ENCODE data around the gene CSF1R.

CSF1R gene

DNA sequence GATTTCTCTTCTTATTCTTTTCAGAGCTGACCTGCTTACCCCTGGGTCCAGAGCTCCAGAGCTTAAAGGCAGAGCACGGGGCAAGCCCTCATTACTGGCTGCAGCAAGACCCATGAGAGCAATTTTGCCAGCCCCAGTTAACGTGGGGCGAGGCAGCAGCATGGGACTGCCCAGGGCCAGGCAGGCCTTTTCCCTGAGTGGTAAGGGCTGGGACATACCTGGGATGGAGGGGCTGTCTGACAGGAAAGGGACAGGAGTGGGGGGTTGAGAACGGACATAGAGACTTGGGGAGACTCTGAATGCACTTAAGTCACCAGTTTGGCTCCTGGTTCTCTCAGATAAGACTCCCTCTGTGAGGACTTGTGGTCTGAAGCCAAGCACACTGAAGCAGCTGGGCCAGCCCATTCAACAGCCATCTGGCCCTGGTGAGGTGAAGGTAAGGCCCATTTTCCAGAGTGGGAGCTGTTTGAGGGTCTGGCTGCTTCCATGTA lies 59.6 kb downstream of the CSF1R start:
- no peak for DNase-seq (ENCODE audit: low read depth, low spot score)
- ChIA-PET POLR2A (no interaction called here), CTCF (interaction anchor here (1.0 to 1.7 kb wide), 5 partner anchors 9 to 174 kb away, joined by 3 to 4 read pairs (median 4); no protein-coding TSS in a partner anchor)
- no peak overlapping the region for H3K4me3 ChIP-seq (ENCODE audit: low read depth, low read length)
- TF ChIP-seq, protein P1, sequence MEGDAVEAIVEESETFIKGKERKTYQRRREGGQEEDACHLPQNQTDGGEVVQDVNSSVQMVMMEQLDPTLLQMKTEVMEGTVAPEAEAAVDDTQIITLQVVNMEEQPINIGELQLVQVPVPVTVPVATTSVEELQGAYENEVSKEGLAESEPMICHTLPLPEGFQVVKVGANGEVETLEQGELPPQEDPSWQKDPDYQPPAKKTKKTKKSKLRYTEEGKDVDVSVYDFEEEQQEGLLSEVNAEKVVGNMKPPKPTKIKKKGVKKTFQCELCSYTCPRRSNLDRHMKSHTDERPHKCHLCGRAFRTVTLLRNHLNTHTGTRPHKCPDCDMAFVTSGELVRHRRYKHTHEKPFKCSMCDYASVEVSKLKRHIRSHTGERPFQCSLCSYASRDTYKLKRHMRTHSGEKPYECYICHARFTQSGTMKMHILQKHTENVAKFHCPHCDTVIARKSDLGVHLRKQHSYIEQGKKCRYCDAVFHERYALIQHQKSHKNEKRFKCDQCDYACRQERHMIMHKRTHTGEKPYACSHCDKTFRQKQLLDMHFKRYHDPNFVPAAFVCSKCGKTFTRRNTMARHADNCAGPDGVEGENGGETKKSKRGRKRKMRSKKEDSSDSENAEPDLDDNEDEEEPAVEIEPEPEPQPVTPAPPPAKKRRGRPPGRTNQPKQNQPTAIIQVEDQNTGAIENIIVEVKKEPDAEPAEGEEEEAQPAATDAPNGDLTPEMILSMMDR (IDR thresholded peaks at IDR 0.05; ENCODE audit: insufficient read depth, low read length, missing control alignments) = no peak

DNA sequence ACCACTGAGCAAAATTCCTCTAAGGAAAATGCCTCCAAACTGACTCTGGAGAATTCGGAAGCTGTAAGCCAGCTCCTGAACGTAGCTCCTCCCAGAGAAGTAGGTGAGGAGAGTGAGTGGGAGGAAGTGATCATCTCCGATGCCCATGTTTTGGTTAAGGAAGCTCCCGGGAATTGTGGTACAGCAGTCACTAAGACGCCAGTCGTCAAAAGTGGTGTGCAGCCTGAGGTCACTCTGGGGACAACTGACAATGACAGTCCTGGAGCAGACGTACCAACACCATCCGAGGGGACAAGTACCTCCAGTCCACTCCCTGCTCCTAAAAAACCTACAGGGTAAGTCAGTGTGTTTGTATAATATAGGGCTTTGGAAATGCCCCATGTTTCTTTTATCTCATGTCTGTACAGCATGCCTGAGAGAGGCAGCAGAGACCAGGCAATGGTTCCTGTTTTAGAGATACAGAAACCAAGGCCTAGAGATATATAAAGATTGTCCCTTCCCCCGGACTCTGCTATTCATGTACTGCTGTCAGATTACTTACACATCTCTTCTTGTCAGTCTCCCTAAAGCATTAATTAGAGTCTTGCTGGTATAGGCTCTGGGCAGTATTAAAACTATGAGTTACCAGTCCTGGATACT lies 61.9 kb downstream of the CSF1R start:
- TF ChIP-seq, protein P1 (IDR thresholded peaks at IDR 0.05; ENCODE audit: insufficient read depth, low read length, missing control alignments) = no peak
- CTCF ChIA-PET = interaction anchor here (0.9 to 1.5 kb wide), 4 partner anchors 12 to 412 kb away, joined by 3 to 6 read pairs (median 4); no protein-coding TSS in a partner anchor
- POLR2A ChIA-PET = no interaction called here
- no peak for DNase-seq (ENCODE audit: low read depth, low spot score)
- H3K4me3 ChIP-seq (ENCODE audit: low read depth, low read length) = no peak overlapping the region

DNA sequence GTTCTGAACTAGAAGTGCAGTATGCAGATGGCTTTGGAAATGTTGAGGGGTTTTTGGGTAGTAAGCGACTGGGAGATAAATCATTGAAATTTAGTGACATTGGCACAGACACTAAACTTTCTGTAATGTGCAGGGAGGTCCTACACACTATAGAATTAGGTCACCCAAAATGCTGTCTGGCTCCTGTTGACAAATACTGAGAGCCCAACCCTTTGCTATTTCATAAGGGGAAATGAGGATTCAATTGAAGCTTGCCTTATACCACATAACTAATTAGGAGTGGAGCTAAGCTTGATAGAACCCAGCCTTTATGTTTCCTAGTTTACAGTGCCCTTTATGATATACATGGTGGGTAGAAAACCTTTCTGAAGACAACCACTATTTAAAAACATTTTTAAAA lies 63.2 kb downstream of the CSF1R start:
- DNase-seq (ENCODE audit: low read depth, low spot score) = no peak
- ChIA-PET POLR2A (no interaction called here), CTCF (interaction anchor here (0.7 to 1.5 kb wide), 5 partner anchors 8 to 192 kb away, joined by 3 to 6 read pairs (median 4); no protein-coding TSS in a partner anchor)
- TF ChIP-seq, protein P1 (IDR thresholded peaks at IDR 0.05; ENCODE audit: insufficient read depth, low read length, missing control alignments) = no peak
- H3K4me3 ChIP-seq (ENCODE audit: low read depth, low read length) = no peak overlapping the region

DNA sequence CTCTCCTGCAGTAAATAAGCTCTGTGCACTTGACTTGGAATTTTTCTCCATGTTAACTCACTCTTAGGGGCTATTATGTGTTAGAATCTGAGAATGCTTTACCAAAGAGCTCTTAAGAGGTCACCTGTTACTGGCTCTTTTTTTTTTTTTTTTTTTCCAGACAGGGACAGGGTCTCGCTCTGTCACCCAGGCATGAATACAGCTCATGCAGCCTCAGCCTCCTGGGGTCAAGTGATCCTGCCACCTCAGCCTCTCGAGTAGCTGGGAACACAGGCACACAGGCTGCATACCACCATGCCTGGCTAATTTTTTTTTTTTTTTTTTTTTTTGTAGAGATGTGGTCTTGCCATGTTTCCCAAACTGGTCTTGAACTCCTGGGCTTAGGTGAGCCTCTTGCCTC lies 63.7 kb downstream of the CSF1R start:
- POLR2A ChIA-PET = interaction anchor here (0.8 to 1.3 kb wide), 2 partner anchors 12 to 13 kb away, joined by 3 to 5 read pairs; no protein-coding TSS in a partner anchor
- DNase-seq (ENCODE audit: low read depth, low spot score) = no peak
- TF ChIP-seq, protein P1 (IDR thresholded peaks at IDR 0.05; ENCODE audit: insufficient read depth, low read length, missing control alignments) = no peak
- H3K4me3 ChIP-seq (ENCODE audit: low read depth, low read length) = no peak overlapping the region
- CTCF ChIA-PET = interaction anchor here (0.8 to 2.6 kb wide), 4 partner anchors 9 to 30 kb away, joined by 4 to 15 read pairs (median 6); partner anchors contain the start of genes HMGXB3 and TIGD6

DNA sequence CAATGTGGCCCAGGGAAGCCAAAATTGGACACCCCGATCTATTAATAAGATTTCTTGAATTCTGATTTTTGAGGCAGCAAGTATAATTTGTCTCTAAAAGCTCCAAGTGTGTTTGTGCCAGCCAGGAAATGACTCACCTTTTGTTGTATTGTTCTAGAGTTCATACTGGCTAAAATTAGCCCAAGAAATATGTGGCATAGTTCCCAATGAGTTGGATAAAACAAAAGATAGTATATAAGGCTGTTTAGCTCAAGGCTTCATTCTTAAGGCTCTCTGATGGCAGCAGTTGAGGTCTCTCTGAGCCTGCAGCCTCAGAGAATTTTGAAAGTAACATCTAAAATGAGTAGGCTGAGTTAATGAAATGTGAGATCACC lies 64.2 kb downstream of the CSF1R start:
- TF ChIP-seq, protein P1 (IDR thresholded peaks at IDR 0.05; ENCODE audit: insufficient read depth, low read length, missing control alignments) = no peak
- CTCF ChIA-PET = interaction anchor here (0.8 to 2.6 kb wide), 5 partner anchors 9 to 403 kb away, joined by 3 to 15 read pairs (median 6); partner anchors contain the start of genes HMGXB3 and TIGD6
- POLR2A ChIA-PET = interaction anchor here (0.7 to 1.3 kb wide), 3 partner anchors 12 to 22 kb away, joined by 3 to 5 read pairs (median 5); partner anchors contain the start of genes HMGXB3 and TIGD6
- H3K4me3 ChIP-seq (ENCODE audit: low read depth, low read length) = no peak overlapping the region
- DNase-seq (ENCODE audit: low read depth, low spot score) = no peak

DNA sequence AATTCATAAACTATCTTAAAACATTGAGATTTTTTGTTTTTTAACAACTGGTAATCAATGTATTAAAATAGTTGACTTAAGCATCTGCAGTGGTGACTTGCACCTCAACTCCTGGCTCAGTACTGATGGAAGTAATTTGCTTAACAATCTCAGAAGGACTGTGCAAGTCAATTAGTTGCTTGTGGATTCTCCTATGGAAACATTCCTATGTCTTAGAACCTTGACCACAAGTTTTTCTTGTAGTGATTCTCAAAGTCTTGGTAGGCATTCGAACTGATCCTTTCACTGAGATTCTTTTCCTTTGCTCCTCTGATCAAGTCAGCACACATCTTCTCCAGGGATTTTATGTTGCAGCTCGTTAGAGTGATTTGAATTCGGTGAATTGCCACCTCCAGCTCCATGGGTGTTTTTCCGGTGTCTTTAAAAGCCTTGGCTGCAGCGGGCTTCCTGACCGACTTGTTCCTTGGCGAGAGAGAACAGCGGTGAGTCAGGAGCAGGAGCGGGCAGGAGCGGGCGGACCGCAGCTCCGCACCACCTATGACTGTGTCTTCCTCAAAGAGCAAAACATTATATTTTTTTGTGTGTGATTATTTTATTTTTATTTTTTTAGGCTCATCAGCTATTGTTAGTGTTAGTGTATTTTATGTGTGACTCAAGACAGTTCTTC lies 64.7 kb downstream of the CSF1R start:
- H3K4me3 ChIP-seq (ENCODE audit: low read depth, low read length) = no peak overlapping the region
- ChIA-PET POLR2A (interaction anchor here (0.7 to 1.3 kb wide), 4 partner anchors 12 to 21 kb away, joined by 3 to 5 read pairs (median 4); partner anchors contain the start of genes HMGXB3 and TIGD6), CTCF (interaction anchor here (0.8 to 2.6 kb wide), 5 partner anchors 15 to 403 kb away, joined by 3 to 15 read pairs (median 6); partner anchors contain the start of genes HMGXB3 and TIGD6)
- DNase-seq (ENCODE audit: low read depth, low spot score) = no peak
- TF ChIP-seq, protein P1 (IDR thresholded peaks at IDR 0.05; ENCODE audit: insufficient read depth, low read length, missing control alignments) = no peak

Data from AG04449 (cell line).